SIG-M5 treated with dmso at 0.1 percent for 504 hours (cell line): ENCODE data around the gene EXT2.

Experiments
- DNase-seq: peaks from one replicate; lab custom pipeline; 2025; ENCODE audit not compliant: unreplicated experiment; lab: John Stamatoyannopoulos, UW

The EXT2 gene

GRCh38 chr11:44286268-44286880, 190.9 kb downstream of the EXT2 start:
- DNase-seq: peak; percentile 34

- no peak for DNase-seq
Measured at GRCh38 chr11:44286911-44287310, 191.4 kb downstream of the EXT2 start.

- DNase-seq: no peak
Measured at GRCh38 chr11:44288133-44288526, 192.7 kb downstream of the EXT2 start.

- DNase-seq: no peak
Measured at GRCh38 chr11:44290208-44290607, 194.7 kb downstream of the EXT2 start.
